Esophagus muscularis mucosa (tissue), 4 donors: Measurements from ENCODE around the gene PSMB7. TPM values are rescaled to one million over a fixed set of nuclear protein-coding genes. Genes with fewer than 3 reads are reported as not detected.

Source experiments
- DNase-seq: peaks from one replicate; pipeline ENCODE4 v3.0.0-alpha.2; 2017; ENCODE audit errors: extremely low spot score
- H3K27ac ChIP-seq, 4 donors: fragments of 200-600 bp; sonication (generic); replicated peaks in 1 of 4; 1 replicate in 3 of 4; 2 replicates in 1 of 4; pipeline ENCODE4 v1.5.1; 2016 to 2019; ENCODE audit warnings: mild to moderate bottlenecking in 1 of 4
- H3K27me3 ChIP-seq, 4 donors: fragments of 200-600 bp; sonication (generic); one replicate each; pipeline versions ENCODE4 v1.5.1 to v1.6.0; 2016 to 2019
- H3K36me3 ChIP-seq, 4 donors: fragments of 200-600 bp; sonication (generic); one replicate each; pipeline ENCODE4 v1.5.1; 2016 to 2019
- H3K4me1 ChIP-seq, 4 donors: fragments of 200-600 bp; sonication (generic); one replicate each; pipeline ENCODE4 v1.5.1; 2016 to 2019
- H3K4me3 ChIP-seq, 4 donors: fragments of 200-600 bp; sonication (generic); 1 replicate in 2 of 4; 2 replicates in 2 of 4; pipeline ENCODE4 v1.5.1; 2016 to 2019; ENCODE audit warnings: mild to moderate bottlenecking in 4 of 4, moderate library complexity in 1 of 4
- H3K9me3 ChIP-seq, 4 donors: fragments of 200-600 bp; sonication (generic); 1 replicate in 3 of 4; 2 replicates in 1 of 4; pipeline ENCODE4 v1.5.1; 2016 to 2019
- CTCF ChIP-seq, 3 experiments: fragments of 200-600 bp in 2 of 3; fragments of 450-650 bp in 1 of 3; sonication (generic) in 2 of 3; IDR thresholded peaks; one replicate each; pipeline ENCODE4 v1.5.1; 2017 to 2019; ENCODE audit warnings: antibody characterized with exemption in 3 of 3, mild to moderate bottlenecking in 2 of 3, moderate library complexity in 1 of 3
- EP300 ChIP-seq: sonication (generic); formaldehyde crosslinking; IDR thresholded peaks from one replicate; pipeline ENCODE4 v1.6.1; 2017; ENCODE audit warnings: antibody characterized with exemption
- POLR2A ChIP-seq: fragments of 450-650 bp; IDR thresholded peaks from one replicate; pipeline ENCODE4 v1.6.1; 2017; ENCODE audit warnings: antibody characterized with exemption, moderate library complexity, mild to moderate bottlenecking, low read depth
- POLR2AphosphoS5 ChIP-seq, 2 donors: sonication (generic); formaldehyde crosslinking; IDR thresholded peaks; one replicate each; pipeline ENCODE4 v1.6.1; 2017; ENCODE audit warnings: antibody characterized with exemption in 2 of 2
- WGBS: methylation state at CpG from one replicate; pipeline ENCODE4 v1.1.5; 2018; 5-methylcytosine and 5-hydroxymethylcytosine counted together
- intact Hi-C: fragments of 100-400 bp; cut with DNase I; formaldehyde crosslinking; loops from one replicate; pipeline ENCODE4 v1.15.1; 2023
- total RNA-seq, 4 donors: library from RNA; depleted of rRNA; stranded (reverse); fragments of >200 nt; gene quantifications; one replicate each; pipeline versions ENCODE4 v1.1.0 to v1.2.1, GENCODE V29; 2016

Gene PSMB7
- total RNA-seq, 4 donors from 2014 or later = 105 to 124 (median 113) TPM

GRCh38 chr9:124330011-124330697, 85.1 kb downstream of the PSMB7 start:
- no peaks in the 10 kb centered on the region for H3K27me3 ChIP-seq
- WGBS = 87% methylated on average over 22 of the region's 29 CpGs

GRCh38 chr9:124329206-124329792, 85.9 kb downstream of the PSMB7 start:
- intact Hi-C loops = no loop called here
- TF ChIP-seq EP300 (no peak), POLR2A (no peak), POLR2AphosphoS5 (IDR thresholded peaks at IDR 0.05) (no peak), CTCF (IDR thresholded peaks at IDR 0.05) (no peak)
- Histone ChIP-seq H3K9me3 (no peaks in the 10 kb centered on the region), H3K4me1 (no peaks in the 10 kb centered on the region), H3K27ac (no peak overlapping the region), H3K27me3 (no peaks in the 10 kb centered on the region), H3K4me3 (no peak overlapping the region), H3K36me3 (peaks cover 0 to 87% (median 75%) of the 10 kb centered on the region in 4 donors)
- no peak for DNase-seq
- WGBS = 90% methylated on average over 18 of the region's 19 CpGs

More at GRCh38 chr9:124330011-124330697, 85.1 kb downstream of the PSMB7 start:
- H3K4me1 ChIP-seq = no peaks in the 10 kb centered on the region
- intact Hi-C loops = no loop called here
- peaks cover 0 to 91% (median 77%) of the 10 kb centered on the region in 4 donors for H3K36me3 ChIP-seq
- no peak overlapping the region for H3K4me3 ChIP-seq
- no peak for TF ChIP-seq EP300
- TF ChIP-seq POLR2A = no peak
- no peak for TF ChIP-seq CTCF (IDR thresholded peaks at IDR 0.05)
- TF ChIP-seq POLR2AphosphoS5 (IDR thresholded peaks at IDR 0.05) = no peak
- no peak for DNase-seq
- no peaks in the 10 kb centered on the region for H3K9me3 ChIP-seq
- no peak overlapping the region for H3K27ac ChIP-seq

GRCh38 chr9:124328285-124328684, 87.0 kb downstream of the PSMB7 start:
- intact Hi-C loops = no loop called here
- no peak for TF ChIP-seq EP300
- TF ChIP-seq POLR2A = no peak
- no peak for TF ChIP-seq POLR2AphosphoS5 (IDR thresholded peaks at IDR 0.05)
- no peak for TF ChIP-seq CTCF (IDR thresholded peaks at IDR 0.05)
- H3K36me3 ChIP-seq = peaks cover 0 to 94% (median 78%) of the 10 kb centered on the region in 4 donors

GRCh38 chr9:124327491-124327890, 87.8 kb downstream of the PSMB7 start:
- H3K4me3 ChIP-seq = no peak overlapping the region
- no peaks in the 10 kb centered on the region for H3K27me3 ChIP-seq
- no peak for DNase-seq
- no peak overlapping the region for H3K27ac ChIP-seq
- WGBS = 93% methylated on average over 5 of the region's 9 CpGs
- H3K36me3 ChIP-seq = peaks cover 2 to 94% (median 75%) of the 10 kb centered on the region in 4 donors
- H3K4me1 ChIP-seq = no peaks in the 10 kb centered on the region
- TF ChIP-seq EP300 = no peak
- no peak for TF ChIP-seq CTCF (IDR thresholded peaks at IDR 0.05)
- no peak for TF ChIP-seq POLR2AphosphoS5 (IDR thresholded peaks at IDR 0.05)
- no peak for TF ChIP-seq POLR2A
- H3K9me3 ChIP-seq = no peaks in the 10 kb centered on the region
- intact Hi-C loops = no loop called here

More at GRCh38 chr9:124328285-124328684, 87.0 kb downstream of the PSMB7 start:
- no peak for DNase-seq
- Histone ChIP-seq H3K4me3 (no peak overlapping the region), H3K27me3 (no peaks in the 10 kb centered on the region), H3K9me3 (no peaks in the 10 kb centered on the region), H3K27ac (no peak overlapping the region), H3K4me1 (no peaks in the 10 kb centered on the region)
- WGBS = 91% methylated on average over 11 of the region's 12 CpGs
